GM19193 (cell line): Measurements from ENCODE around the gene SYNGR2.

Source experiments
- POLR2A ChIP-seq: IDR thresholded peaks from 4 replicates; pipeline ENCODE4 v1.6.1; 2011; ENCODE audit not compliant: insufficient read depth, insufficient read length; ENCODE audit errors: extremely low read depth

SYNGR2 gene, protein sequence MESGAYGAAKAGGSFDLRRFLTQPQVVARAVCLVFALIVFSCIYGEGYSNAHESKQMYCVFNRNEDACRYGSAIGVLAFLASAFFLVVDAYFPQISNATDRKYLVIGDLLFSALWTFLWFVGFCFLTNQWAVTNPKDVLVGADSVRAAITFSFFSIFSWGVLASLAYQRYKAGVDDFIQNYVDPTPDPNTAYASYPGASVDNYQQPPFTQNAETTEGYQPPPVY

DNA sequence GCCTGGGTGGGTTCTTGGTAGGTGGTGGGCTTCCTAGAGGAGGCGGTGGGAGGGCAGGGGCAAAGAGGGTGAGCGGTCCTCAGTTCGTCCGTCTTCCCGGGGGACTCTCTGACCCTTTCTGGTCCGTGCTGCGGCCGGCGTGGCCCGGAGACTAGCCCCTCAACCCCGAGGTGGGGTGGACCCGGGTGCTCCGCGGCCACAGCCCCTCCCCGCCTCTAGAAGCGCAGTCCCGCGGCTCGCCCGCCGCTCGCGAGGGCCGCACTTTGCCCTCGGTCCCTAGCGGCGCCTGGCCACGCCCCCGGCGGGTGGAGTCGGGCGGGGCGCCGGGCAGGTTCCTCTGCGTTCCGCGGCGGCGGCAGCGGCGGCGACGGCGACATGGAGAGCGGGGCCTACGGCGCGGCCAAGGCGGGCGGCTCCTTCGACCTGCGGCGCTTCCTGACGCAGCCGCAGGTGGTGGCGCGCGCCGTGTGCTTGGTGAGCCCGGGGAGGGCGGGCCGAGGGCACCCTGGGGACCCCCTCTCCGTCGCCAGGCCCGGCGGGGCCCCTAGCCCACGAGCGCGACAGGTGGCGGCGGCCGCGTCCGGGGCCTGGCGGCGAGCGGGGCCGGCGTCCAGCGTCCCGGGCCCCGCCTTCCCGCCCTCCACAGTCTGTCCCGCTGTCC lies at the start of gene SYNGR2:
Gene SYNGR2, plus strand, starts transcription at position 340 of the 661 bp plus-strand sequence. Its CDS starts 36 bp downstream, at position 376.
- TF ChIP-seq POLR2A: peak; percentile 77

DNA sequence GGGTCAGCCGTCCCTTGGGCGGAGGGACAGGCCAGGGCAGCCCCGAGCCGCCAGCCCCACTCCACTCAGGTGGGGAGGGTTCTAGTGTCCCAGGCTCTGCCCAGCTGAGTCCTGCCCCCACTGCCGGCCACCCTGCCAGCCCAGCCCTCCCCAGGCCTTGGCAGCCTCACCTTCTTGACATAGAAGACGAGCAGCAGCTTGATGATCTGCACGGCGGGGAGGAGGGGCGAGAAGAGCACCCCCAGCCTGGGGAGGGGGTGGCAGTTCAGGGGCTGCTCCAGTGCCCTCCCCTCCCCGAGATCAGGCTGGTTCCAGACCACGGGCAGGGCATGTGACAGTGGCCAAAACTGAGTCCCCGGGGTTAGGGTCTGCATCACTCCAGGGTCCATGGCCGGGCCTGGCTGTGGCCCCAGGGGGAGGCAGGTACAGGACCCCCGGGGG lies 49.6 kb upstream of the SYNGR2 start:
- TF ChIP-seq POLR2A: peak; percentile 19

DNA sequence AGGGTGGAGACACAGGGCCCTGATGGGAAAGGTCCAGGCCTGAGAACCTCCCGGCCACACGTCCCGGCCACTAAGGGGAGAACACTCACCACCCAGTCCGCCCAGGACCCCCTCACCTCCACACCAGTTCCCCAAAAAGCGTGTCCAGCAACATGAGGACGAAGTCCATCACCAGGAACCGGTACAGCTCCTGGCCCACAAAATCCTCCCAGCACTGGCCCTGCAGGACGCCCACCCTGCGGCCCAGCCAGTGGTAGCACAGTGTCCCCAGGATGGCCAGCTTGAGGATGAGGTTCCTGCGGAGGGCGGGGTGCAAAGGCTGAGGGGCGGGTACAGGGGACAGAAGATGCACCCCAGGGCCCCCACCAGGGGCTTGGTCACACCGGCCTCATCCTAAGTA lies 47.8 kb upstream of the SYNGR2 start:
- no peak for TF ChIP-seq POLR2A

DNA sequence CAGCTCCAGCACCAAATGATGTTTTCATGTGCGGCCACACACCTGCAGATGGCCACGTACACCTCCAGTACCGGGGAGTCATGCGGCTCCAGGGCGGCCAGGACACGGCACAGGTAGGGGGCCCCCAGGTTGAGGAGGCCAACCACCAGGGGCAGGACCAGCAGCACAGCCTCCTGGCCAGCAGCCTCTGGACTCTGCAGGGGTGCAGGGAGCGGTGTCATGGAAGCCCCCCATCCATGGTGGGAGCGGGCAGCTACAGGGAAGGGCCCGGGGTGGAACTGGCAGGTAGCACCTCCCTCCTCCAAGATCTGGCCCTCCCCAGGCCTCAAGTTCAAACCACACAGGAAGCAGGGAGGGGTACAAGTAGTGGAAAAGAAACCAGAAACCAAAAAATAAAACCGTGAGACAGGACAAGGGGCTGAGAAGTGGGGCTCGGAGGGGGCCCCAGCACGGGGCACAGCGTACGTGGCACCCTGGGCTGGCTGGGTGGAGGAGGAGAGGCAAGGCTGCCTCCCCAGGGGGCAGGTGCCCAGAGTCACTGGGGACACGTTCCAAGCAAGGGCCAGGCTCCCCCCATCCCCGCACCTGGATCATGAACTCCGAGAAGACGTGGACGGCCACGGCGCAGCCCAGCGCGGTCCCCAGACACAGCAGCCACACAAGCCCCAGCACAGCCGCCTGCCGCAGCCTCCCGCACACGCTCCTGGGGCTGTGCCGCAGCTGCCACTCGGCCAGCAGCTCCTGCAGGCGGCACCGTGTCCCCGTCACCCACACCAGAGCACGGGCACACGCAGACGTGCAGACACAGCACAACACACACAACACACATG lies 47.2 kb upstream of the SYNGR2 start:
- TF ChIP-seq POLR2A: peak; percentile 2

DNA sequence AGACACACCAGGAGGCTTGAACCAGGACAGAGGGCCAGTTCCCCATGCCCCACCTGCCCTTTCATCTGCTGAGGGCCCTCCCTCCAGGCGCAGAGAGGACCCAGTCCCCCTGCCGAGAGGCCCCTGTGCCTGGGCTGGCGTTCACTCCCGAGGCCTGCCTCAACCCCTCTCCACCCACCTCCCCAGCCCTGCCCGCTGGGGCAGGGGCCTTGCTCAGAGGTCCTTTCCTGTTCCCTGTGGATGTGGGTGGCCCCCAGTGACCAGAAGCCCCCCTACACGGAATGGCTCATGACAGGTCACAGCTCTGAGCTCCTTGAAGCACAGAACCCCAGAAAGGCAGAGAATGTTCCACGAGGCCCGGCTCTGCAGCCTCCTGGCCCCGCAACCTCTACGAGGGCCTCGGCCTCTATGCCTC lies 46.6 kb upstream of the SYNGR2 start:
- TF ChIP-seq POLR2A: no peak

DNA sequence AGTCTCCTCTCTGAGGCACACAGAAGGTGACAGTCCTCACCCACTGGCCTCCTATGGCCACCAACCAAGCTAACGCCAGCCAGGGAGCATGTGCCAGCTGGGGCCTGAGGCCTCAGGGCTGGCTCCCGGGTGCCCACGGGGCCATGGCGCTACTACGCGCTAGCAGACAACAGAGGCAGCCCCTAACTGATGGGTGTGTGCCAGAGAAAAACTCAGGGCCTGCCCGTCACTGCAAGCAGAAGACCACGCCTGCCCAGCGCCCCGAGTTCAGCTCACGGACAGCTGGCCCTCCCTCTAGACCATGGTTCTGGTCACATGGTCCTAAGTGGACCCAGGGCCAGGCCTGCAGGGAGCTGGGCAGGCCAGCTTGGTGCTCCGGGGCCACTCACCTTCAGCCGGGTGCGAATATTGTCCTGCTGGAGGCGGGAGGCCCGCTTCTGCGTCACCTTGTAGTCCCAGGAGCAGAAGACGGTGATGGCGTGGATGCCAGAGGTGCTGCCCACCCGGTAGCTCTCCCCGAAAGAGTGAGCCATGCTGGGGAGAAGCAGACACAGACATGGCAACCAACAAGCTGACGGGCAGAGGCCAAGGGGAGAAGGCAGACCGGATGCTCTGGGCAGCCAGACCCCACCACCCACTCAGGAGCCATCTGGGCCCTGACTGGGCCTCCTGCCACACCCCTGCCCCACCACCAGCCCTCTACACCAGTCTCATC lies 46.0 kb upstream of the SYNGR2 start:
- peak; percentile 36 for TF ChIP-seq POLR2A

DNA sequence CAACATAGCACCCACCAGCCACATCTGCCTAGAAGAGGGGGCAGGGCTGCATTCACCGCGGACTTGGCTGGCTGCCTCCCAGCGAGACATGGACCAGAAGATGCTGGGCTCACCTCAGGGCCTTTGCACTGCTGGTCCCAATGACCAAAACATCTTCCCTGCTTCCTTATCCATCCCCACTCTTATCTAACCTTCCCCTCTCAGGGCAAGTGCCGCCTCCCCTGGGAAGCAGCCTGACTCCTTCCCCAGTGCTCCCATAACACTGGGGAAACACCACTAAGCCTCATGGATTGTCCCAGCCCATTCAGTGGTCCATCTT lies 45.5 kb upstream of the SYNGR2 start:
- peak; percentile 3 for TF ChIP-seq POLR2A

DNA sequence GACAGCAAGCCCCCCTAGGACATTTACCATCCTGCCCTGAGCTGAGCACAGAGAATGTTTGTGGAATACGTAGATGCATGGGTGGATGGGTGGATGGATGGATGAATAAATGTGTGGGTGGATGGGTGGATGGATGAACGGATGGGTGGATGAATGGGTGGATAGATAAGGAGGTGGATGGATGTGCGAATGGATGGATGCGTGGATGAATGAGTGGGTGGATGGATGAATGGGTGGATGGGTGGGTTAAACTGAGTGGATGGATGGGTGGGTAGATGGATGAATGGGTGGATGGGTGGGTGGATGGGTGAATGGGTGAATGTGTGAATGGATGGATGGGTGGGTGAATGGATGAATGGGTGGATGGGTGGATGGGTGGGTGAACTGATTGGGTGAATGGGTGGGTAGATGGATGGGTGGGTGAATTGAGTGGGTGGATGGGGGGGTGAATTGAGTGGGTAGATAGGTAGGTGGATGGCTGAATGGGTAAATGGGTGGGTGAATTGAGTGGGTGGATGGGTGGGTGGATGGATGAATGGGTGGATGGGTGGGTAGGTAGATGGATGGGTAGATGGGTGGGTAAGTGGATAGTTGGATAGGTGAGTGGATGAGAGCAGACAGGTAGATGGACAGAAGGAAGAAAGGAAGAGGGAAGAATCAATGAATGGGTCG lies 45.0 kb upstream of the SYNGR2 start:
- peak; percentile 5 for TF ChIP-seq POLR2A

DNA sequence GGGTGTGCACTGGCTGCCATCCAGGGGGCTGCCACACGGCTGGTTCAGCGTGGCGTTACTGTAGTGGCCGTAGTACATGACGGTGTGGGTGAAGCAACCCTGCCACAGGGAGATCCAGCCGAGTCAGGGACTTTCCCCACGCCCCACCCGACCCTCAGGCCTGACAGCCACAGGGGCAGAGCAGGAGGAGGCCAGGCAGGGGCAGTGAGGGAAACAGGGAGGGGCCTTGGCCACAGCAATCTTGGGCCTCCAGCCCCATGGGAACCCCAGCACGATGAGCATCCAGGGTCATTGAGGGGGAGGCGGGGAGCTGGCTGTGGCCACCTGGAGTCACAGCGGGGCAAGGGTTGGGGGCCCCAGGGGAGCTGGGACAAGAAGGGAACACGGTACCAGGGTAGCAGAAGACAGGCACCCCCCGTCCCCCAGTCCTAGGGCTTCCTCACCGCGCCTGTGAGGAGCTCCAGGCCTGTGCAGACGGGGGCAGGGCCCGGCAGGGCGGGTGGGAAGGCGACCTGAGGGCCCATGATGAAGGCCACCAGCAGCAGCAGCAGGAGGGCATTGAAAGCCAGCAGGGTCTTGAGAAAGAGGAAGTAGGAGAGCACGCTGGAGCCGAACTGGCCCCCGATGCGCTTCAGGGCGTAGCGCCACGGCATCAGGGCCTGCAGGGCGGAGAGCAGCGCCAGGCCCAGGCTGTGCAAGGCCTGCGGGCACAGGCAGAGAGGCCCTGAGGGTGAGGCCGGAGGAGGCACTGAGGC lies 44.1 kb upstream of the SYNGR2 start:
- TF ChIP-seq POLR2A: peak; percentile 50

DNA sequence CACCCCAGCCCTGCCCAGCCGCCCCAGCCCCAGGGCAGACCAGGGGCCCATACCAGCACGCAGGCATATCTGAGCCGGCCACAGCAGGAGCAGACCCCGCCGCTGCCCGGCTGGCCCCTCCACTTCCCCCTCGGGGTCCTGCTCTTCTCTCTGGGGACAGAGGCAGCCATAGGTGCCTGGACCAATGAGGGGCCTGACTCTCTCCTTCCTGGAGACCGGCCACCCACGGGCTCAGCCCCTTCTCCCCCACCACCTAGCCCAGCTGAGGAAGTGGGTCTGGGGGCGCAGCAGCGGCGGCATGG lies 43.6 kb upstream of the SYNGR2 start:
- peak; percentile 32 for TF ChIP-seq POLR2A

DNA sequence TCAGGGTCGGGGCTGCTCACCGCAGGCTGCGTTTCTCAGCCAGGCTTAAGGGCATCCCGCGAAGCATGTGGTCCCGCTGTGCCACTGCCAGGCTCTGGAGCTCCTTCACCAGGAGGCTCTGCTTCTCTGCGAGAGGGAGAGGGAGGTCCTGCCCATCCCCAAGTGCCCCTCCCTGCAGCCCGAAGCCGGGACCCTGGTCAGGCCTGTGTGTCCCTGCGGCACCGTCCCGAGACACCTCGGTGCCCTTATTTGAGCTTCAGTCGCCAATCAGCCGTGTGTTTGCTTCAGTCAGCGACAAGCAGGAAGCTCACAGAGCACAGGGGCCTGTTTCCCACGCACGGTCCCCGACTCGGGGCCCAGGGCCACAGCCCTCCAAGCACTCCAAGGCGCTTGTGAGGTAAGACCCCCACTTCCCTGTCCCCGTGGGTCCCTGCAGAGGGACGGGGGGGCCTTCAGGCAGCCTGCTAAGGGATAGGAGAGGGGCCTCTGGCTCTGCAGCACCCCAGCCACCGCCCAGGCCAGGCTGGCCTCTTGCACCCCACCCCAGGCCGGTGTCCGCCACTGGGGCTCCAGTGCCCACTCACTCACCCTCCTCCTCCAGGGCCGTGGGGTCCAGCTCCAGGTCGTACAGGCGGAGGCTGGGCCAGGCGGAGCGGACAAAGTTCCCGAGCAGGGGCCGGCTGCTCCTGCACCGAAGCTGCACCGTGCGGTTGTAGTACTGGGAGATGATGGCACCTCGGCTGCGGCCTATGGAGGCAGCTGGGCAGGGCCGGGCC lies 43.1 kb upstream of the SYNGR2 start:
- TF ChIP-seq POLR2A: no peak

DNA sequence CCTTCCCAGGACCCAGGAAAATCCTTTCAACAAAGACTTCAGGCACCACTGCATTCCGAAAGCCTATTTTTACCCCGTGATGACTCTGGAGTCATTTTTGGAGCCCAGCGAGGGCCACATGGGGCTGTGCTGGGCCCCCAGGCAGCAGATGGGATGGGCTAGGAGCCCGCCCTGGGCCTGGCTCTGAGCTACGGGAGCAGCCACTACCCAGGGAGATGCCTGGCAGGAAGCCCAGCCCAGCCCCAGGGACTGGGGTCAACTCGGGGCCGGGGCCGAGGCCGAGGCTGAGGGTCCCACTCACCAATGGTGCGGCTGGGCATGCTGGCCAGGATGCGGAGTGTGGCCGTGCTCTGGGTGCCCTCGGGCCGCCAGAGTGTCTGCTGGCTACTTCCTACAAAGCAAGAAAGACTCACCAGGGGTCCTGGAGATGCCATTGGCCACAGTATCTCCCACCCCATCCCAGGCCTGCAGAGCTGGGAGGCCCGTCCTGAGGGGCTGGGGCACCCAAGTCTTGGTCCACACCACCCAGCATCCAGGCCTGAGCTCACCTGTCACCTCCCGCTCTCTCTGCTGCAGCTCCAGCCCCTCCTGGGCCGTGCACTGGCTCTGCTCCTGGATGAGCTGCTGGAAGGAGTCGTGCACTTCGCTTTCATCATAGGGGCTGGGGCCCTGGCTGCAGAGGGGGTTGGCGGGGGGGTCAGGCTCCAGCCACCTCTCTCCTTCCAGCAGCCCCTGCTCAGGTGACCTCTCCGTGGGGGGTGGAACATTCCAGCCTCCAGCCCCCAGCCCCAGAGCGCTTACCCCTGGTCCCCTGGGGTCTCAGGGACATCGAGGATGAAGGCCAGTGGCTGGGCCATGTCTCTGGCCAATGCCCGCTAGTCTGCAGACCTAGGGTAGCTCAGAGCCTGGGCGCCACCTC lies 42.1 kb upstream of the SYNGR2 start:
- peak; percentile 30 for TF ChIP-seq POLR2A
